Bronchial smooth muscle cell (primary cell): ENCODE data around the gene C4orf33. TPM values are rescaled to one million over a fixed set of nuclear protein-coding genes. Genes with fewer than 3 reads are reported as not detected.

Experiments
- total RNA-seq: library from RNA; depleted of rRNA; stranded (reverse); fragments of >200 nt; gene quantifications from 2 replicates; pipeline ENCODE4 v1.2.1, GENCODE V29; 2014

C4orf33 gene, protein sequence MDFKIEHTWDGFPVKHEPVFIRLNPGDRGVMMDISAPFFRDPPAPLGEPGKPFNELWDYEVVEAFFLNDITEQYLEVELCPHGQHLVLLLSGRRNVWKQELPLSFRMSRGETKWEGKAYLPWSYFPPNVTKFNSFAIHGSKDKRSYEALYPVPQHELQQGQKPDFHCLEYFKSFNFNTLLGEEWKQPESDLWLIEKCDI
- 5.0 and 5.7 TPM in 2 replicates for total RNA-seq

GRCh38 chr4:129095811-129096454, at the start of gene C4orf33:
Gene C4orf33, plus strand, starts transcription at chr4:129096152. Its CDS starts 6,459 bp downstream, at chr4:129102611.

GRCh38 chr4:129093191-129093920, 2.6 kb upstream of the C4orf33 start, which contains the start of gene SCLT1:
Gene SCLT1, minus strand, starts transcription at chr4:129093539. Its CDS starts 436 bp downstream, at chr4:129093103.

Other genes starting within 250 kb of the C4orf33 start
- 5.7 and 6.8 TPM in 2 replicates for gene SCLT1, start 2.6 kb upstream of the C4orf33 start, total RNA-seq